ENCODE data around the gene CCDC51.
"Not testable (repeated sequence)": the region's sequence is repeated elsewhere in the genome, so short reads cannot be mapped to it uniquely, and the experiment has no call there.

CCDC51 gene, protein sequence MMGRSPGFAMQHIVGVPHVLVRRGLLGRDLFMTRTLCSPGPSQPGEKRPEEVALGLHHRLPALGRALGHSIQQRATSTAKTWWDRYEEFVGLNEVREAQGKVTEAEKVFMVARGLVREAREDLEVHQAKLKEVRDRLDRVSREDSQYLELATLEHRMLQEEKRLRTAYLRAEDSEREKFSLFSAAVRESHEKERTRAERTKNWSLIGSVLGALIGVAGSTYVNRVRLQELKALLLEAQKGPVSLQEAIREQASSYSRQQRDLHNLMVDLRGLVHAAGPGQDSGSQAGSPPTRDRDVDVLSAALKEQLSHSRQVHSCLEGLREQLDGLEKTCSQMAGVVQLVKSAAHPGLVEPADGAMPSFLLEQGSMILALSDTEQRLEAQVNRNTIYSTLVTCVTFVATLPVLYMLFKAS

DNA sequence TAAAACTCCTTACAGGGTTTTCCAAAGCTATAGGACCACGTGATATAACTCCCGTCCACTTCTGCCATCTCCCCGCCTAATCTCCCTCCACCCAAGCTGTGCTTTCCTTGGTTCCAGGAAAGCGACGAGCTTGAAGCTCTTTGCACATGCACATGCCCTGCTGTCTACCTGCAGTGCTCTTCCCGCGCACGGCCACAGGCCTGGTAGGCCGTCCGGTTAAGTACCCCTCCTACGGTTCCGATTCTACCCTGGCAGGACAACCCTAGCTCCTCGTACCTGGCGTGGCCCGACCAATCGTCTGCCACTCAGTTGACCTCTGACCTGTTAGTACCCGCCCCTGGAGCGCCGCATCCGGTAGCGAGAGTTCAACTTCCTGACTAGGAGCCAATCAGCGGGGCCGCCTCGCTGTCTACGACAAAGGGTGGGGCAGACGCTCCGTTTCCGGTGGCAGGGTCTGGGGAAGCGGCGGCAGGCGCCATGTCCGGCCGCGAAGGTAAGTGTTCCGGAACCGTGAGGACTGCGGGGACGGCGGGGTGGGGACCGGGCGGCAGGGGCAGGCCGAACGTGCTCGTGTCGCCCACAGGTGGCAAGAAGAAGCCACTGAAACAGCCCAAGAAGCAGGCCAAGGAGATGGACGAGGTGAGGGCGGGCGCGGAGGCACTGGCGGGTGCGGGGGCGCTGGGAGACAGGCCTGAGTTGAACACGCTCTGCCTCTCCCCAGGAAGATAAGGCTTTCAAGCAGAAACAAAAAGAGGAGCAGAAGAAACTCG is at the start of gene CCDC51, which contains the start of gene TMA7:
Gene CCDC51, minus strand, starts transcription at position 300 of the 770 bp plus-strand sequence. CDS start 4,991 bp downstream, outside the sequence.
Gene TMA7, plus strand, starts transcription at position 438 of the 770 bp plus-strand sequence. Its CDS starts 40 bp downstream, at position 478.
- TF ChIP-seq CTCF (IDR thresholded peaks at IDR 0.05; ENCODE audit: low read depth, low read length): no peak
- DNase-seq (ENCODE audit: low read depth in 2 of 2): peak; percentile 96
- peak within 1 kb of the TSS; percentile 89 to 96 for H3K4me3 ChIP-seq (replicated peaks in 1 of 2; ENCODE audit: low read depth in 2 of 2, low read length in 2 of 2)

DNA sequence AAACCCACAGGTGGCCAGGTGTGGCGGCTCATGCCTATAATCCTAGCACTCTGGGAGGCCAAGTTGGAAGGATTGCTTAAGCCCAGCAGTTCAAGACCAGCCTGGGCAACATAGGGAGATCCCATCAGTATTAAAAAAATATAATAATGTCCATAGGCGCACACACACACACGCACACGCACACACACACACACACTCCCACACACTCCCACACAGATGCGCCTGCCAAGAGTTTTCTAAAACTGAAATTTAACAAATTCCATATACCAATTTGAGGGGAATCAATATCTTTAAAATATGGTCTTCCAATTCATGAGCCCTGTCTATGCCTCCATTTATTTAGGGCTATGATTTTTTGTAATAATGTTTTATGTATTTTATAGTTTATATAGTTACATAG is 47.0 kb upstream of the CCDC51 start:
- no peak for TF ChIP-seq CTCF (IDR thresholded peaks at IDR 0.05; ENCODE audit: low read depth, low read length)
- H3K4me3 ChIP-seq (replicated peaks in 1 of 2; ENCODE audit: low read depth in 2 of 2, low read length in 2 of 2): no peak overlapping the region
- DNase-seq (ENCODE audit: low read depth in 2 of 2): no peak

- DNase-seq (ENCODE audit: low read depth in 2 of 2); H3K4me3 ChIP-seq (replicated peaks in 1 of 2; ENCODE audit: low read depth in 2 of 2, low read length in 2 of 2): not testable (repeated sequence)
Observed at GRCh38 chr3:48482822-48483221, 42.9 kb upstream of the CCDC51 start.

DNA sequence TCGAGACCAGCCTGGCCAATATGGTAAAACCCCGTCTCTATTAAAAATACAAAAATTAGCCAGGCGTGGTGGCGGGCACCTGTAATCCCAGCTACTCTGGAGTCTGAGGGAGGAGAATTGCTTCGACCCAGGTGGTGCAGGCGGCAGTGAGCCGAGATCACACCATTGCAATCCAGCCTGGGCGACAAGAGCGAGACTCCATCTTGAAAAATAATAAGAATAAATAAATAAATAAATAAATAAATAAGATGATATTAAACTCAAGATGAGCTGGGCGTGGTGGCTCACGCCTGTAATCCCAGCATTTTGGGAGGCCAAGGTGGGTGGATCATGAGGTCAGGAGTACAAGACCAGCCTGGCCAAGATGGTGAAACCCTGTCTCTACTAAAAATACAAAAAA is 41.0 kb upstream of the CCDC51 start:
- DNase-seq (ENCODE audit: low read depth in 2 of 2); H3K4me3 ChIP-seq (replicated peaks in 1 of 2; ENCODE audit: low read depth in 2 of 2, low read length in 2 of 2): not testable (repeated sequence)

GRCh38 chr3:48478626-48479555 is 39.0 kb upstream of the CCDC51 start:
- H3K4me3 ChIP-seq (replicated peaks in 1 of 2; ENCODE audit: low read depth in 2 of 2, low read length in 2 of 2): no peak overlapping the region
- no peak for DNase-seq (ENCODE audit: low read depth in 2 of 2)
- no peak for TF ChIP-seq CTCF (IDR thresholded peaks at IDR 0.05; ENCODE audit: low read depth, low read length)

GRCh38 chr3:48477959-48478520 is 38.1 kb upstream of the CCDC51 start:
- no peak for DNase-seq (ENCODE audit: low read depth in 2 of 2)
- TF ChIP-seq CTCF (IDR thresholded peaks at IDR 0.05; ENCODE audit: low read depth, low read length): no peak
- H3K4me3 ChIP-seq (replicated peaks in 1 of 2; ENCODE audit: low read depth in 2 of 2, low read length in 2 of 2): no peak overlapping the region

- no peak for TF ChIP-seq CTCF (IDR thresholded peaks at IDR 0.05; ENCODE audit: low read depth, low read length)
- DNase-seq (ENCODE audit: low read depth in 2 of 2): no peak
- no peak overlapping the region for H3K4me3 ChIP-seq (replicated peaks in 1 of 2; ENCODE audit: low read depth in 2 of 2, low read length in 2 of 2)
Observed at GRCh38 chr3:48476426-48477053, 36.6 kb upstream of the CCDC51 start.
